CD4-positive, alpha-beta T cell treated with Interleukin-6 for 4 hours (primary cell): ENCODE data around the gene CAPZA1.
"Not testable (repeated sequence)": the region's sequence is repeated elsewhere in the genome, so short reads cannot be mapped to it uniquely, and the experiment has no call there.

Experiments used
- DNase-seq: peaks from one replicate; pipeline ENCODE4 v3.0.0-alpha.2; 2020; ENCODE audit warnings: mixed read lengths

The CAPZA1 gene

GRCh38 chr1:112619518-112620376 lies at the start of gene CAPZA1:
Gene CAPZA1 (plus strand): TSS chr1:112619832. CDS start chr1:112619845, 13 bp downstream.
- peak; percentile 88 for DNase-seq

- DNase-seq: no peak
Observed at GRCh38 chr1:112575154-112575804, 44.4 kb upstream of the CAPZA1 start.

GRCh38 chr1:112576240-112576639 lies 43.4 kb upstream of the CAPZA1 start:
- no peak for DNase-seq

GRCh38 chr1:112579801-112580510 lies 39.7 kb upstream of the CAPZA1 start:
- DNase-seq: no peak

- DNase-seq: no peak
Observed at GRCh38 chr1:112581586-112582192, 37.9 kb upstream of the CAPZA1 start.

GRCh38 chr1:112583366-112583765 lies 36.3 kb upstream of the CAPZA1 start:
- DNase-seq: no peak

GRCh38 chr1:112589766-112590165 lies 29.9 kb upstream of the CAPZA1 start:
- no peak for DNase-seq

- no peak for DNase-seq
Observed at GRCh38 chr1:112594208-112594876, 25.3 kb upstream of the CAPZA1 start.

GRCh38 chr1:112599477-112599876 lies 20.2 kb upstream of the CAPZA1 start:
- DNase-seq: no peak

GRCh38 chr1:112603012-112603411 lies 16.6 kb upstream of the CAPZA1 start:
- no peak for DNase-seq

- DNase-seq: no peak
Observed at GRCh38 chr1:112603541-112603940, 16.1 kb upstream of the CAPZA1 start.

- DNase-seq: no peak
Observed at GRCh38 chr1:112605633-112606327, 13.9 kb upstream of the CAPZA1 start.

GRCh38 chr1:112614460-112615065 lies 5.1 kb upstream of the CAPZA1 start:
- peak; percentile 19 for DNase-seq

- DNase-seq: peak; percentile 45
Observed at GRCh38 chr1:112618114-112618720, 1.4 kb upstream of the CAPZA1 start.

GRCh38 chr1:112618721-112619517 lies 713 bp upstream of the CAPZA1 start, which contains the start of gene ST7L:
Gene ST7L (minus strand): TSS chr1:112619141. CDS start chr1:112619113, 28 bp downstream.
- peak; percentile 55 for DNase-seq

GRCh38 chr1:112620377-112620695 lies 704 bp downstream of the CAPZA1 start:
- DNase-seq: no peak

GRCh38 chr1:112624493-112624892 lies 4.9 kb downstream of the CAPZA1 start:
- not testable (repeated sequence) for DNase-seq

- DNase-seq: no peak
Observed at GRCh38 chr1:112625696-112626095, 6.1 kb downstream of the CAPZA1 start.

- DNase-seq: no peak
Observed at GRCh38 chr1:112626193-112626592, 6.6 kb downstream of the CAPZA1 start.

GRCh38 chr1:112626887-112627286 lies 7.3 kb downstream of the CAPZA1 start:
- DNase-seq: no peak
